Measurements from ENCODE around the gene ZCCHC18. TPM values are rescaled to one million over a fixed set of nuclear protein-coding genes. Genes with fewer than 3 reads are reported as not detected.

ZCCHC18 gene
- total and polyA plus RNA-seq, 10 donors: 2.0 to 18.6 (median 5.1) TPM

GRCh38 chrX:104136241-104137019, 24.1 kb downstream of the ZCCHC18 start:
- 23 to 31% (median 27%) methylated on average over 9 to 10 of the region's 10 CpGs for WGBS, 5 donors
- peak overlapping the region in 1 of 8 donors; percentile 47 for H3K27ac ChIP-seq
- peaks cover 0 to 4% (median 0%) of the 10 kb centered on the region in 6 donors for H3K36me3 ChIP-seq
- H3K4me3 ChIP-seq: peak overlapping the region in 3 of 8 donors; percentile 20 to 45 (median 27)
- intact Hi-C loops (cut with DNase I; ENCODE audit: low total_unique reads): loop anchor here (10.0 kb wide), 1 partner anchor 292 kb away; no protein-coding TSS in a partner anchor
- TF ChIP-seq CTCF (IDR thresholded peaks at IDR 0.05 in 8 of 11, conservative IDR thresholded peaks at IDR 0.05 in 3 of 11) (peak; percentile 50 to 84 (median 70)), POLR2A (IDR thresholded peaks at IDR 0.05) (no peak), POLR2AphosphoS5 (IDR thresholded peaks at IDR 0.05) (no peak)
- H3K4me1 ChIP-seq: peaks cover 0 to 28% (median 7%) of the 10 kb centered on the region in 6 donors
- H3K27me3 ChIP-seq (replicated peaks in 1 of 7): peaks cover 0 to 12% (median 0%) of the 10 kb centered on the region in 7 donors
- DNase-seq: no peak
- H3K9me3 ChIP-seq: no peaks in the 10 kb centered on the region

GRCh38 chrX:104137496-104137895, 25.2 kb downstream of the ZCCHC18 start:
- intact Hi-C loops (cut with DNase I; ENCODE audit: low total_unique reads): loop anchor here (10.0 kb wide), 1 partner anchor 293 kb away; no protein-coding TSS in a partner anchor
- Histone ChIP-seq H3K27ac (no peak overlapping the region), H3K4me3 (no peak overlapping the region), H3K4me1 (peaks cover 0 to 32% (median 7%) of the 10 kb centered on the region in 6 donors), H3K9me3 (no peaks in the 10 kb centered on the region), H3K36me3 (peaks cover 0 to 4% (median 0%) of the 10 kb centered on the region in 6 donors), H3K27me3 (replicated peaks in 1 of 7) (peaks cover 0 to 12% (median 0%) of the 10 kb centered on the region in 7 donors)
- WGBS, 5 donors: 85 to 95% (median 93%) methylated on average over 3 of the region's 3 CpGs
- no peak for TF ChIP-seq POLR2A (IDR thresholded peaks at IDR 0.05)
- no peak for TF ChIP-seq POLR2AphosphoS5 (IDR thresholded peaks at IDR 0.05)
- no peak for TF ChIP-seq CTCF (IDR thresholded peaks at IDR 0.05 in 8 of 11, conservative IDR thresholded peaks at IDR 0.05 in 3 of 11)
- DNase-seq: no peak

DNA sequence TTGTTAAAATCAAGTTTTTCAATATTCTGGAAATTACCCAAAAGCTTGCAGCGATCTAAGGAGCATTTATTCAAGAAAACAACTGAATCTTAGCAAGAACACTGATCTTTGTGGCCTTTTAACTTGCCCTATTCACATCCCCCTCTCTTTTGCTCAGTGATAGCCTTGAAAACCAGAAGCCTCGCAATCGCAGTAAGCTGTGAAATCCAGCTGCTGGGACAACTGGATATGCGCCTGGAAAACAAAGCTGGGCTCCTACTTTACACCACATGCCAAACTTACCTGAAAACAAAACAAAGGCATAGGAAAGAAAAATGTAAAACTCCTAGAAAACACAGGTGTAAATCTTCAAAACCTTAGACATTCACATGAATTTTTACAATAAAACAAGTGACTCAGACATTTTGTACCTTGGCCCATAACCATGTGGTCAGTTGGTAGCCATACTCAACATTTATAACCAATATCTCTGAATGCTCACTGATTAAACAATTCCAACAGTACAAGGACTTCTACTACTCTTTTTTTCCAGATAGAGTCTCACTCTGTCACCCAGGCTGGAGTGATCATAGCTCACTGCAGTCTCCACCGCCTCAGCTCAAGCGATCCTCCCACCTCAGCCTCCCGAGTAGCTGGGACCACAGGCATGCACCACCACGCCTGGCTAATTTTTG, 28.9 kb downstream of the ZCCHC18 start:
- intact Hi-C loops (cut with DNase I; ENCODE audit: low total_unique reads): no loop called here
- 82 to 95% (median 88%) methylated on average over 8 of the region's 8 CpGs for WGBS, 5 donors
- H3K4me3 ChIP-seq: no peak overlapping the region

More for the DNA sequence above, 28.9 kb downstream of the ZCCHC18 start:
- Histone ChIP-seq H3K27ac (no peak overlapping the region), H3K27me3 (replicated peaks in 1 of 7) (peaks cover 0 to 10% (median 0%) of the 10 kb centered on the region in 7 donors), H3K36me3 (peaks cover 0 to 4% (median 0%) of the 10 kb centered on the region in 6 donors), H3K4me1 (peaks cover 0 to 12% (median 3%) of the 10 kb centered on the region in 6 donors), H3K9me3 (no peaks in the 10 kb centered on the region)
- DNase-seq: no peak
- TF ChIP-seq POLR2AphosphoS5 (IDR thresholded peaks at IDR 0.05) (no peak), CTCF (IDR thresholded peaks at IDR 0.05 in 8 of 11, conservative IDR thresholded peaks at IDR 0.05 in 3 of 11) (no peak), POLR2A (IDR thresholded peaks at IDR 0.05) (no peak)
